ENCODE data around the gene SPPL2B.

The SPPL2B gene

GRCh38 chr19:2321565-2322283 is 6.8 kb upstream of the SPPL2B start:
- in situ Hi-C loops (cut with HindIII; ENCODE audit: low sequenced_read_pairs), result no loop called here
- no peak for DNase-seq (ENCODE audit: low read depth, low spot score)
- TF ChIP-seq CTCF (IDR thresholded peaks at IDR 0.05; ENCODE audit: low read depth, low read length), result no peak
- H3K4me3 ChIP-seq (ENCODE audit: low read depth, low read length), result no peak overlapping the region

GRCh38 chr19:2323707-2324106 is 4.8 kb upstream of the SPPL2B start:
- TF ChIP-seq CTCF (IDR thresholded peaks at IDR 0.05; ENCODE audit: low read depth, low read length), result no peak
- in situ Hi-C loops (cut with HindIII; ENCODE audit: low sequenced_read_pairs), result no loop called here
- no peak overlapping the region for H3K4me3 ChIP-seq (ENCODE audit: low read depth, low read length)
- DNase-seq (ENCODE audit: low read depth, low spot score), result no peak

GRCh38 chr19:2324220-2324948 is 4.1 kb upstream of the SPPL2B start:
- no peak for DNase-seq (ENCODE audit: low read depth, low spot score)
- in situ Hi-C loops (cut with HindIII; ENCODE audit: low sequenced_read_pairs), result no loop called here
- H3K4me3 ChIP-seq (ENCODE audit: low read depth, low read length), result no peak overlapping the region
- TF ChIP-seq CTCF (IDR thresholded peaks at IDR 0.05; ENCODE audit: low read depth, low read length), result no peak

- TF ChIP-seq CTCF (IDR thresholded peaks at IDR 0.05; ENCODE audit: low read depth, low read length), result no peak
- H3K4me3 ChIP-seq (ENCODE audit: low read depth, low read length), result no peak overlapping the region
- no peak for DNase-seq (ENCODE audit: low read depth, low spot score)
- in situ Hi-C loops (cut with HindIII; ENCODE audit: low sequenced_read_pairs), result no loop called here
These were observed 3.0 kb upstream of the SPPL2B start for GRCh38 chr19:2325281-2326046.

GRCh38 chr19:2326699-2327360 is 1.7 kb upstream of the SPPL2B start:
- no peak for TF ChIP-seq CTCF (IDR thresholded peaks at IDR 0.05; ENCODE audit: low read depth, low read length)
- in situ Hi-C loops (cut with HindIII; ENCODE audit: low sequenced_read_pairs), result no loop called here
- DNase-seq (ENCODE audit: low read depth, low spot score), result no peak
- peak overlapping the region; percentile 97 for H3K4me3 ChIP-seq (ENCODE audit: low read depth, low read length)

GRCh38 chr19:2327773-2328400 is 597 bp upstream of the SPPL2B start:
- DNase-seq (ENCODE audit: low read depth, low spot score), result peak; percentile 90
- H3K4me3 ChIP-seq (ENCODE audit: low read depth, low read length), result peak overlapping the region; percentile 97
- in situ Hi-C loops (cut with HindIII; ENCODE audit: low sequenced_read_pairs), result no loop called here
- no peak for TF ChIP-seq CTCF (IDR thresholded peaks at IDR 0.05; ENCODE audit: low read depth, low read length)
